Measurements from ENCODE around the gene MYO1D. TPM values are rescaled to one million over a fixed set of nuclear protein-coding genes. Genes with fewer than 3 reads are reported as not detected.

MYO1D gene
- total and polyA plus RNA-seq, 2 of the 13 experiments (the other 11 are each of a cell fraction or from before 2014, with no cell fraction given), result 13.2 to 17.3 TPM

DNA sequence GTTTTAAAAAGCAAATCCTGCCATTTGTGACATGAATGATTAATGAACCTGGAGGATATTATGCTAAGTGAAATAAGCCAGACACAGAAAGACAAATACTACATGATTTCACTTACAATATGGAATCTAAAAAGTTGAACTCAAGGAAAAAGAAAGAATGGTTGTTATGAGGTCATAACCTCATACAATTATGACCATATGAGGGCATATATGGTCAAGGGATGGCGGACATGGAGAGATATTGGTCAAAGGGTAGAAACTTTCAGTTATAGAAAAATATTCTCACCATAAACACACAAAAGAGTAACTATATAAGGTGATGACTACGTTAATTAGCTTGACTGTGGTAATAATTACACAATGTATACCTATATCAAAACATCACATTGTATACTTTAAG, 56.5 kb downstream of the MYO1D start:
- TF ChIP-seq CREB1 (IDR thresholded peaks at IDR 0.05) (0 out of 2 replicates have a peak, but pooled peaks have one; percentile 11), CREB1 (CRISPR knock-in tag; IDR thresholded peaks at IDR 0.05) (no peak), SOX5 (CRISPR knock-in tag; IDR thresholded peaks at IDR 0.05; ENCODE audit: borderline replicate concordance) (no peak)
- no peak overlapping the region for H2AFZ ChIP-seq (ENCODE audit: low read length)
- H3K36me3 ChIP-seq (replicated peaks in 1 of 2; ENCODE audit: control insufficient read depth in 1 of 2, insufficient read depth in 2 of 2, low read length in 2 of 2), result no peaks in the 10 kb centered on the region
- no peaks in the 10 kb centered on the region for H4K20me1 ChIP-seq (ENCODE audit: insufficient read depth, low read length)
- H3K9me3 ChIP-seq (ENCODE audit: low read length), result no peaks in the 10 kb centered on the region
- WGBS (ENCODE audit: low lambda C conversion rate), result 97% methylated on average over 2 of the region's 2 CpGs
- POLR2A ChIA-PET, result no interaction called here
- H3K27me3 ChIP-seq (ENCODE audit: control insufficient read depth in 1 of 2, insufficient read depth in 2 of 2, low read length in 2 of 2), result no peaks in the 10 kb centered on the region
- in situ Hi-C loops (cut with HindIII; ENCODE audit: extremely low pct_ligation_motif_present, low pct_unique_long_range_greater_than_20kb), result no loop called here
- no peak for DNase-seq (ENCODE audit: low spot score)
- no peaks in the 10 kb centered on the region for H3K79me2 ChIP-seq (ENCODE audit: insufficient read depth, low read length)
- no TSS peak for BruUV-seq (replicated peaks)
- H3K27ac ChIP-seq (ENCODE audit: extremely low read length, insufficient read depth, low read length), result no peak overlapping the region
- intact Hi-C loops (cut with micrococcal nuclease; ENCODE audit: unreplicated experiment), result no loop called here
- FAIRE-seq, result no peak
- no peak for ATAC-seq
- H3K4me3 ChIP-seq (replicated peaks in 1 of 3; ENCODE audit: insufficient read depth in 1 of 3, low read depth in 2 of 3, low read length in 3 of 3), result no peak overlapping the region
- CTCF ChIA-PET (ENCODE audit: low intra/inter-chr PET ratio, low total read pairs), result no interaction called here
- H3K4me2 ChIP-seq (ENCODE audit: low read depth, low read length), result no peak overlapping the region
- H3K4me1 ChIP-seq (ENCODE audit: insufficient read depth, low read length), result peaks cover 6% of the 10 kb centered on the region
- no peak overlapping the region for H3K9ac ChIP-seq (ENCODE audit: insufficient read depth, low read depth, low read length)

DNA sequence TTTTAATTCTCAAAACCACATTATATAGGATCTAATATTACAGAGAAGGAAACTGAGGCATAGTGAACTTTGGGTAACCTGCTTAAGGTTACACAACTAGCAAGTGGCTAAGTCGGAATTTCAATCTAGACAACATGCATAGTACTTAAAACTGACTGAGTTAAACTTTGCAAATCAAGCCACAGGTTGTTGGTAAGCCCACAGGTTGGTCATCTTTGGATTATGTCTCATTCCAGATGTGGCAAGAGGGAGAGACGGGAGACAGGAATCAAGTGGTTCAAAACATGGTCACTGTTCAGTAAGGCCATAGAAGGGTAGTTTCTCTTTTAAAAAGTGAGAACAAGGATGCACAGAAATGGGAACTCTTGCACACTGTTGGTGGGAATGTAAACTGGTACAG, 57.1 kb downstream of the MYO1D start:
- intact Hi-C loops (cut with micrococcal nuclease; ENCODE audit: unreplicated experiment), result no loop called here
- CTCF ChIA-PET (ENCODE audit: low intra/inter-chr PET ratio, low total read pairs), result no interaction called here
- H3K4me1 ChIP-seq (ENCODE audit: insufficient read depth, low read length), result peaks cover 7% of the 10 kb centered on the region

More for the DNA sequence above, 57.1 kb downstream of the MYO1D start:
- in situ Hi-C loops (cut with HindIII; ENCODE audit: extremely low pct_ligation_motif_present, low pct_unique_long_range_greater_than_20kb), result no loop called here
- ATAC-seq (no peak), DNase-seq (ENCODE audit: low spot score) (no peak), FAIRE-seq (no peak)
- BruUV-seq (replicated peaks), result no TSS peak
- no peak overlapping the region for H3K4me3 ChIP-seq (replicated peaks in 1 of 3; ENCODE audit: insufficient read depth in 1 of 3, low read depth in 2 of 3, low read length in 3 of 3)
- POLR2A ChIA-PET, result no interaction called here
- H3K36me3 ChIP-seq (replicated peaks in 1 of 2; ENCODE audit: control insufficient read depth in 1 of 2, insufficient read depth in 2 of 2, low read length in 2 of 2), result no peaks in the 10 kb centered on the region
- no peaks in the 10 kb centered on the region for H3K9me3 ChIP-seq (ENCODE audit: low read length)
- TF ChIP-seq, protein P1, sequence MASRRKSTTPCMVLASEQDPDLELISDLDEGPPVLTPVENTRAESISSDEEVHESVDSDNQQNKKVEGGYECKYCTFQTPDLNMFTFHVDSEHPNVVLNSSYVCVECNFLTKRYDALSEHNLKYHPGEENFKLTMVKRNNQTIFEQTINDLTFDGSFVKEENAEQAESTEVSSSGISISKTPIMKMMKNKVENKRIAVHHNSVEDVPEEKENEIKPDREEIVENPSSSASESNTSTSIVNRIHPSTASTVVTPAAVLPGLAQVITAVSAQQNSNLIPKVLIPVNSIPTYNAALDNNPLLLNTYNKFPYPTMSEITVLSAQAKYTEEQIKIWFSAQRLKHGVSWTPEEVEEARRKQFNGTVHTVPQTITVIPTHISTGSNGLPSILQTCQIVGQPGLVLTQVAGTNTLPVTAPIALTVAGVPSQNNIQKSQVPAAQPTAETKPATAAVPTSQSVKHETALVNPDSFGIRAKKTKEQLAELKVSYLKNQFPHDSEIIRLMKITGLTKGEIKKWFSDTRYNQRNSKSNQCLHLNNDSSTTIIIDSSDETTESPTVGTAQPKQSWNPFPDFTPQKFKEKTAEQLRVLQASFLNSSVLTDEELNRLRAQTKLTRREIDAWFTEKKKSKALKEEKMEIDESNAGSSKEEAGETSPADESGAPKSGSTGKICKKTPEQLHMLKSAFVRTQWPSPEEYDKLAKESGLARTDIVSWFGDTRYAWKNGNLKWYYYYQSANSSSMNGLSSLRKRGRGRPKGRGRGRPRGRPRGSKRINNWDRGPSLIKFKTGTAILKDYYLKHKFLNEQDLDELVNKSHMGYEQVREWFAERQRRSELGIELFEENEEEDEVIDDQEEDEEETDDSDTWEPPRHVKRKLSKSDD (CRISPR knock-in tag; IDR thresholded peaks at IDR 0.05; ENCODE audit: low read depth), result no peak
- TF ChIP-seq MEIS2 (CRISPR knock-in tag; IDR thresholded peaks at IDR 0.05) (no peak), NFRKB (IDR thresholded peaks at IDR 0.05) (no peak), STAG1 (CRISPR knock-in tag; IDR thresholded peaks at IDR 0.05) (no peak), NFYB (CRISPR knock-in tag; IDR thresholded peaks at IDR 0.05) (no peak), ZNF567 (CRISPR knock-in tag; IDR thresholded peaks at IDR 0.05; ENCODE audit: borderline replicate concordance) (no peak), DMAP1 (CRISPR knock-in tag; IDR thresholded peaks at IDR 0.05) (no peak), NCOR1 (IDR thresholded peaks at IDR 0.05; ENCODE audit: borderline replicate concordance, low read length) (no peak)
- no peak overlapping the region for H3K27ac ChIP-seq (ENCODE audit: extremely low read length, insufficient read depth, low read length)
- H3K79me2 ChIP-seq (ENCODE audit: insufficient read depth, low read length), result no peaks in the 10 kb centered on the region
- H4K20me1 ChIP-seq (ENCODE audit: insufficient read depth, low read length), result no peaks in the 10 kb centered on the region
- no peak overlapping the region for H3K9ac ChIP-seq (ENCODE audit: insufficient read depth, low read depth, low read length)
- H2AFZ ChIP-seq (ENCODE audit: low read length), result no peak overlapping the region
- no peak overlapping the region for H3K4me2 ChIP-seq (ENCODE audit: low read depth, low read length)
- H3K27me3 ChIP-seq (ENCODE audit: control insufficient read depth in 1 of 2, insufficient read depth in 2 of 2, low read length in 2 of 2), result no peaks in the 10 kb centered on the region
- WGBS (ENCODE audit: low lambda C conversion rate), result 91% methylated on average over 2 of the region's 2 CpGs

All from HepG2 (cell line).